ENCODE data around the gene GOLGA6B.
"Not testable (repeated sequence)": the region's sequence is repeated elsewhere in the genome, so short reads cannot be mapped to it uniquely, and the experiment has no call there.

GOLGA6B gene

DNA sequence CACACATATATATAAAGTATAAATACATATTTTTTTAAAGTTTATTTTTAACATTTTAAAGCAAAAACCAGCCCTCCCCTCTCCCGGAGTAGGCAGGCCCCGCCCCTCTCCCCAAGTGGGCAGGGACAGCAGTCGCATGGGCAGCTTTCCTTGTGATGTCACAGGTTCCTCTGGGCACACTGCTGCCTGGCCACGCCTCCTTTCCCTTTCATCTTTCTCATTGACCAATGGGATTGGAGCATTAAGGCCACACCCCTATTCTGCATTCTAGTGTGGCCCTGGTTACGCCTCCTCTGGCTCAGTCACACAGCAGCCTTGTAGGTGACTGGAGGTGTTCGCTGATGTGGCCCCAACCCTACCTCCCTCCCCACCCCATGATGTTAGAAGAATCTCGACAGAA lies at the start of gene GOLGA6B:
TSS of gene GOLGA6B (plus strand) at position 301 of the 400 bp plus-strand sequence. CDS start at position 342, 41 bp downstream.
- DNase-seq: not testable (repeated sequence)

DNA sequence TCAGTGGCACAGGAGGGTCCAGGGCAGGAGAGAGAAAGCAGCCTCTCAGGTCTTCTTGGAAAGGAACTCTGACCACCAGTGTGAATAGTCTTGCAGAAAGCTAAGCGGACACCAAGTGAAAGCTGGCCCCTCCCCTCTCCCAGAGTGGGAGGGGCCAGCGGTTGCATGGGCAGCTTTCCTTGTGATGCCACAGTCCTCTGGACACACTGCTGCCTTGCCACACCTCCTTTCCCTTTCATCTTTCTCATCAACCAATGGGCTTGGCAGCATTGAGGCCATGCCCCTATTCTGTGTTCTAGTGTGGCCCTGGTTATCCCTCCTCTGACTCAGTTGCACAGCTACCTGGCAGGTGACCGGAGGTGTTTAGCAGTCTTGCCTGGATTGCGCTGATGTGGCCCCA lies 49.7 kb upstream of the GOLGA6B start:
- DNase-seq: no peak

GRCh38 chr15:72608084-72608483 lies 46.4 kb upstream of the GOLGA6B start:
- not testable (repeated sequence) for DNase-seq

DNA sequence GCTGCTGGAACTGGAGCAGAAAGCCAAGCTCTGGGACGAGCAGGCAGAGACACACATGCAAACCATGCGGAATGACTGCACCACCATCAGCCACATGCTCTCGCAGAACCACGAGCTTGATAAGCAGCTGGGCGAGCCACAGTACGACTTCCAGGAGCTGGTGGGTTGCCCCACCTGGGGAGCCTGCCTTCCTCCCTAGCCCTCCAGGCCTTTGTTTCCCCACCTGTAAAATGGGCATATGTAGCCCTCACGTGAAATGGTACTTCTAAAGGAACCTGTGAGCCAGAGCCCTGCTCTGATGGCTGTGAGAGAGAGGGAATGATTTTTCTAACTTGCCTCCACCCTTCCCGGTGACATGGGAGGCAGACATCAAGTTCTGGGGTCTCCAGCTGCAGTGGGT lies 44.6 kb upstream of the GOLGA6B start:
- no peak for DNase-seq

DNA sequence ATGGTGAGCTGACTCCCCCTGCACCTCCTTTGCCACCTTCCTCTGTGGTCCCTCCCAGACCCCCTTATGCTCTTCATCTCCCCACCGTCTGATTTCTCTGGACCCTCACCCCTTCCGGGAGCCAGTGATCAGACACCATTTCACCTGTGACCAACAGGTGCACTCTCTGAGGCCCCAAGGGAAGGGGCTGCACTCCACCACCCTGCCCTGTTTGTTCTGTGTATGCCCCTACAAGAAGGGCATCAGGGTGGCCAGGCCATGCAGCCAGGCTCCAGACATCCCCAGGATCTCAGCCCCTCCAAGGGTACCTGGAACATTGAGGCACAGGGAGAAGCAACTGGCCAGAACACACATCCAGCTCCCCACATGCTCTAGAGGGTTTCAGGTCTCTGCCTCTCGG lies 42.2 kb upstream of the GOLGA6B start:
- DNase-seq: not testable (repeated sequence)

DNA sequence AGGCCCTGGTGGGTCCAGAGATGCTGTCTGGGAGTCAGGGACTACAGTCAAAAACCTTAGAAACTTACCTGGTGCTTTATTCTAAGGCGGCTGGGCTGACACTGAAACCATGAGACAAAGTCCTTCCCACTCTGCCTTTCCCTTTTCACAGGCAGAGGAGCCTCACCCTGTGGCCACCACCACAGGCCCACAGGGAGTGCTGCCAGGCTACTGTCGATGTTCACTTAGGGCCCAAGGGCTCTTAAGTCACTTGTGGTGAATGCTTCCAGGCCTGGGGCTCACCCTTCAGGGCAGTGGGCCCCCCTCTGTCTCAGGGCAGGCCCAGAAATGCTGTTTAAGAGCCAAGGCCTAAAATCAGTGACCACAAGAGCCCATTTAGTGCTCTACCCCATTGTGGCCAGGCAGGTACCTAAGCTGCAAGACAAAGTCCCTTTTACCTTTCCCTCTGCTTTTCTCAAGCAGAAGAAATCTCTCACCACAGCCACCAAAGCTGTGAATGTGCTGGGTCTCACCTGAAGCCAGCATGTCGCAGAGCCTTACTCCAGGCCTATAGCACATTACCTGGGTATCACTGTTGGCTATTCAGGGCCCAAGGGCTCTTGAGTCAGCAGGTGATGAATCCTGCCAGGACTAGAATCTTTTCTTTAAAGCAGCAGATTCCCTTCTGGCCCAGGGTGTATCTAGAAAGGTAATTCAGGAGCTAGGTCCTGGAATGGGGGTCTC lies 39.5 kb upstream of the GOLGA6B start:
- DNase-seq: no peak

DNA sequence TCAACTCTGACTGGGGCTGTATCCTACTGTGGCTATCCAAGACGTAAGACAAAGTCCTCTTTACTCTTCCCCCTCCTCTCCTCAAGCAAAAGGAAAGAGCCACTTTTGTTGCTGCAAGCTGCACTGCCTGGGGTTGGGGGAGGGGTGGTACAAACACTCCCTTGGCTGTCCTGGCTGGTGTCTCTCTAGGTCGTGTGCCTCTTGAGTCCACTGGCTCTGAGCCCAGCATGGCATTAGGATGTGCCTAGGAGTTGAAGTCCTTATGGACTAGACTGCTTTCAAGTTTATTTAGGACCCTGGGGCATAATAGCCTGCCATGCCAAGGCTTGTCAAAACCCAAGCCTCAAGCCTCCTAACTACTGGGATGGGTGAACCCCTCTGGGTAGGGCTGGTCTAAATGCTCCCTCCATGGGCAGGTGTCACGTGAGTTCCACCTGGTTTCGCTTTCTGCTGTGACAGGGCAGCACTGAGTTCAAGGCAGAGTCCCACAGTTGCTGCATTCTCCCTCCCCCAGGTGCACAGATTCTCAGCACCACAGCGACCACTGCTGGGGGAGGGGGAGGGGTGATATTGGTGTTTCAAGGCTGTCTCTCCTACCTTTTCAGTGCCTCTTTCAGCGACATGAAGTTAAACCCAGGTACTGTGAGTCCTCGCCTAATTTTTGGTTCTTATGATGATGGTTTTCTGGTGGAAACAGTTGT lies 38.8 kb upstream of the GOLGA6B start:
- DNase-seq: not testable (repeated sequence)

- no peak for DNase-seq
These were observed 37.8 kb upstream of the GOLGA6B start for GRCh38 chr15:72616491-72617210.

GRCh38 chr15:72623854-72624253 lies 30.6 kb upstream of the GOLGA6B start:
- DNase-seq: not testable (repeated sequence)

GRCh38 chr15:72626153-72626552 lies 28.3 kb upstream of the GOLGA6B start:
- not testable (repeated sequence) for DNase-seq

DNA sequence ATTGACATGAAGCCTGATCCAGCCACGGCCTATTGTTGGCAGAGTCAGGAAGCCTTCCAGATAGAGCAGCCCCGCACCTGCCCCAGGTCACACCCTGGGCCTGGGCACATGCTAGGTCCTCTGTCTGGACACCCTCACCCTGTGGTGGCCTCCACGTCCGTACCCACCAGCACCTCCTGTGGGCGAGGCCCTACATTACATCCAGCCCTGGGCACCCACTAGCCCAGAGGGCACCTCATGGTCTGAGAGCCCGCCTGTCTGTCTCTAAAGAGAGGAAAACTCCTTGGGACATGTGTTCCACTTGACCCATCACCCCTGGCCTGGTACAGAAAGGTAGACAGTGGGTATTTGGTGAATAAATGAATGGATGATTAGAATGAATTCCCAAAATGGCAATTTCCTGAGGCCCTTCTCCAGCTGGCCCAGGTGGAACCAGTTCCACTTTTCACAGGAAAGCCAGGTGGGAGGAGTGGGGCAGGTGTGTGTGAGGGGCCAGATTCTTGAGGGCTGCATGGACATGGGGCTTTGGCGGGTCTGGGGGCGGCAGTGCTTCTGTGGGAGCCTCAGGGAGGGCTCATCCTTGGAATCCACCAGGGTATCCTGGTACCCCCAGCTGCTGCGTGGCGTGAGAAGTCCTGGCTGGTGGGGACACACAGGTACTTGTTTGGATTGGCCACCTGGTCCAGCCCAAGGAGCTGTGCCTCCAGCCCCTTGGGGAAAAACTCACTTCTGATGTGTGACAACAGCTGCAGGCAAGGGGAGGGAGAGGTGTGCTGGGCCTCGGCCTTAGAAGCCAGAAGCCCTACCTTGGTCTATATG lies 26.0 kb upstream of the GOLGA6B start:
- peak; percentile 18 for DNase-seq

DNA sequence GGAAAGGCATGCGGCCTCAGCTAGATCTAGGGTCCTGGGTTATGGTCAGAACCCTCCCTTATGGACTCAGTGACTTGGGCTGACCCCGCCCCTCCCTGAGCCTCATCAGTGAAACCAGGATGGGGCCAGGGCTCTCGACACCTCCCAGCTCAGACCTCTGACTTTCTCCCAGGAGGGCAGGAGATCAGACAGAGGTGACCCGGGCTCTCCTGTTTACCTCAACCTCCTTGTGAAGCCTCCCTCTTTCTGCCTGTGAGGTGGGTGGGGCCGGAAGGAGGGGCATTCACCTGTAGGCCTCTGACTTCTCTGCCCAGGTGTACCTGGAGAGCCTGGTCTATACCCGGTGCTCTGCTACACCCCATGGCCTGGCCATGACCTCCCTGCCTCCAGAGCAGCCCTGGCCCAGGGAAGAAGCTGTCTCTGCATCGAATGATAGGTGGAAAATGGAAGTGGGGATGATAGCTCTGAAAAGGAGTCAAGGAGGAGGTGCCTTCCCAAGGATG lies 25.4 kb upstream of the GOLGA6B start:
- DNase-seq: not testable (repeated sequence)

DNA sequence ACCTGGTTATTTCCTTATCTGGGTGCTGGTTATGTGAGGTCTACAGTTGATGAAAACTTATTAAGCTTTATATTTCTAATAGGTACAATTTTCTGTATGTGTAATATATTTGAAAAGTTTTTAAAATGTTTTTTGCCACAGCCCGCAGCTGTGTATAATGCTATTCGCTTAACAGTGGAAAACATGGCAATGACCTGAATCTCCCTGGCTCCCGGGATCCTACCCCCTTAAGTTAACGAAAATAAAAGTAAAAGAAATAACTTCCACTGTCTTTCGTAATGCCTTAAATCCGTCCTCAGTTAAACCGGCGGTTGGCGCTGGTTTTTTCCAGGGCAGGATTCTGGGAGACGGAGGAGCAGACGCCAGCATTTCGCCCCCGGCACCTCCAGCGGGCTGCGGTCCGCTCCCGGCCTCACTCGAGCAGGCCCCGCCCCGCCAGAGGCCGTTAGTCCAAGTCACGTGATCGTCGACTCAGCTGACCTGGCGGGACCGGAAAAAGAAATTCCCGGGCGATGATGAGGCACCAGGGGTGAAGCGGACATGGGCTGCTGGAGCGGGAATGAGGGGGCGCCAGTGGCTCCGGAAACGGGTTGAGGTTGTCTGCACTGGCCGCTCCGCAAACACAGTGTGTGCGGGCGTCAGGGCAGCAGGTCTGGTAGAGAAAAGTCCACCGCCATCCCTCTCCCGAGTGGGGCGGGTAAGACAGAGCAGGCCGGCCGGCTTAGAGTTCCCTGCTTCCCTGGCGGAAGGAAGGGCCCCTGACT lies 17.8 kb upstream of the GOLGA6B start:
- DNase-seq: peak; percentile 80

GRCh38 chr15:72639759-72640483 lies 14.6 kb upstream of the GOLGA6B start:
- DNase-seq: not testable (repeated sequence)

DNA sequence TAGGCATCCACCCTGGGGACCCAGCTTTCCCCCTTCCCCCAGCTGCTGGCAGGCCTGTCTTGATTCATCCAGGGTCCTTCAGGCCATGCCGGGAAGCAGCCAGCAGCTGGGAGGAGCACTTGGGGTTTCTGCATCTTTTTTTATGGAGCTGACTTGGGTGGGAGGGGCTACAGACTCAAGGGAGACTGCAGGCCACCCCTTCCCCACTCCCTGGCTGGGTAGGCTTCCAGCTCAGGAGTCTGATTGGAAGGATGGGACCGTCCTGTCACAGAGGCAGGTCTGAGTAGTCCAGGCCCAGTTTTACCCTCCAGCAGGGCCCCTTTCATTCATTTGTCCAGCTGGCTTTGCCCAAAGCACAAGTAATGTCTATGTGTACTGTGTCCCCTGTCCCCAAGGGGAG lies 12.2 kb upstream of the GOLGA6B start:
- DNase-seq: not testable (repeated sequence)

GRCh38 chr15:72648631-72649253 lies 5.8 kb upstream of the GOLGA6B start:
- DNase-seq: not testable (repeated sequence)

DNA sequence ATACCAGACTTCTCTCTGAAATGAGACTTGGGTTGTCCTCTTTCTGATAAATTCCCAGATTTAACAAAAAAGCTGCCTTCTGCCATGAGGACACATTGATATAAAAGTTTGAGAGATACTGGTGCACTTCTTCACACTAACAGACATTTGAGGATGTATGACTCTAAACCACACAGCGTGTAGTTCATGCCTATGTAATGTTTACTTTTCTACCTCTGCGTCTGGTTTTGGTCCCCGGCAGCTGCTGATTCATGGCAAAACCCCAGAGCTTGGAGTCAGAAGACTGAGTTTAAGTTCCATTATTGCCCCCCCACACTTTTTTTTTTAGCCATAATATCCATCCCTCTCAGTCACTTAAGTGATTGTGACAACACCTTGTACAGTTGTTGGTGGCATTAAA lies 1.5 kb downstream of the GOLGA6B start:
- DNase-seq: not testable (repeated sequence)

- DNase-seq: not testable (repeated sequence)
These were observed 6.6 kb downstream of the GOLGA6B start for GRCh38 chr15:72661081-72661480.

DNA sequence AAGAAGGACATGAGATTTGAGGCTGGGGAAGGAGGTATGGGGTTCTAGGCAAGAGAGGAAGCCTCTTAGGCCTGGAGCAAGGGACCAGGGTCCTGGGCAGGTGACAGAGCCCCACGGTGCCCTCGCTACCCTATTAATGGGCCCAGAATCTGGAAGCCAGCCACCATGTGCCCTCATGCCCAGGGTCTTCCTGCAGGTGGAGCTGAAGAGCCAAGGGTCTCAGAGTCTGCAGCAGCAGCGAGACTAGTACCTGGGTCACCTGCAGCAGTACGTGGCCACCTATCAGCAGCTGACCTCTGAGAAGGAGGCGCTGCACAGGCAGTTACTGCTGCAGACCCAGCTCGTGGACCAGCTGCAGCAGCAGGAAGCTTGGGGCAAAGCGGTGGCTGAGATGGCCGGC lies 9.4 kb downstream of the GOLGA6B start:
- DNase-seq: not testable (repeated sequence)

DNA sequence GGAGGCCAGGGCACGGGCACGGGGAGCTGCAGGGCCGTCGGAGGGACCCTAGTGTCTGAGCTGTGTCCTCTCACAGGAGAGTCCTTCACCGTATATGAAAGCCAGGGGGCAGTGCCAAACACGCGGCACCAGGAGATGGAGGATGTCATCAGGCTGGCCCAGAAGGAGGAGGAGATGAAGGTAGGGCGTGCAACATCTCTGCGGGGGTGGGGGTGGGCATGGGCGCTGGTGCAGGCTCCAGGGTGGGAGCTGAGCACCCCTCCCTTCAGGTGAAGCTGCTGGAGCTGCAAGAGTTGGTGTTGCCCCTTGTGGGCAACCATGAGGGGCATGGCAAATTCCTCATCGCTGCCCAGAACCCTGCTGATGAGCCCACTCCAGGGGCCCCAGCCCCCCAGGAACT lies 11.2 kb downstream of the GOLGA6B start:
- not testable (repeated sequence) for DNase-seq
